Dedifferentiated amniotic fluid mesenchymal stem cell (primary cell): ENCODE measurements around the gene SURF6.
"Not testable (repeated sequence)": the region's sequence is repeated elsewhere in the genome, so short reads cannot be mapped to it uniquely, and the experiment has no call there.

Experiments
- DNase-seq: peaks from one replicate; pipeline ENCODE4 v3.0.0-alpha.2; 2016; ENCODE audit errors: extremely low spot score

Gene SURF6

GRCh38 chr9:133335924-133336811 is at the start of gene SURF6:
Gene SURF6, minus strand, starts transcription at chr9:133336188. Its CDS starts 56 bp downstream, at chr9:133336132.
- peak; percentile 85 for DNase-seq

- DNase-seq, result no peak
These were observed 49.5 kb upstream of the SURF6 start for GRCh38 chr9:133385452-133385851.

- no peak for DNase-seq
These were observed 48.8 kb upstream of the SURF6 start for GRCh38 chr9:133384736-133385321.

GRCh38 chr9:133383438-133383837 is 47.5 kb upstream of the SURF6 start:
- no peak for DNase-seq

GRCh38 chr9:133382507-133383141 is 46.6 kb upstream of the SURF6 start:
- DNase-seq, result no peak

GRCh38 chr9:133380734-133381133 is 44.7 kb upstream of the SURF6 start:
- DNase-seq, result no peak

- DNase-seq, result no peak
These were observed 43.4 kb upstream of the SURF6 start for GRCh38 chr9:133379153-133380086.

GRCh38 chr9:133378408-133378962 is 42.5 kb upstream of the SURF6 start:
- no peak for DNase-seq

- no peak for DNase-seq
These were observed 41.8 kb upstream of the SURF6 start for GRCh38 chr9:133377721-133378216.

- DNase-seq, result not testable (repeated sequence)
These were observed 41.3 kb upstream of the SURF6 start for GRCh38 chr9:133377280-133377679.

- DNase-seq, result peak; percentile 90
These were observed 40.0 kb upstream of the SURF6 start, which contains the start of the genes STKLD1 and SURF4 for GRCh38 chr9:133375724-133376654. Gene STKLD1, plus strand, starts transcription at chr9:133376366. Its CDS starts 108 bp downstream, at chr9:133376474. Gene SURF4, minus strand, starts transcription at chr9:133376060. Its CDS starts 91 bp downstream, at chr9:133375969.

GRCh38 chr9:133375116-133375723 is 39.2 kb upstream of the SURF6 start:
- peak; percentile 23 for DNase-seq

- DNase-seq, result peak; percentile 45
These were observed 38.7 kb upstream of the SURF6 start for GRCh38 chr9:133374612-133375115.

- no peak for DNase-seq
These were observed 36.2 kb upstream of the SURF6 start for GRCh38 chr9:133372144-133372543.

GRCh38 chr9:133371261-133371711 is 35.3 kb upstream of the SURF6 start:
- DNase-seq, result no peak

GRCh38 chr9:133370685-133371084 is 34.7 kb upstream of the SURF6 start:
- no peak for DNase-seq

GRCh38 chr9:133369933-133370332 is 33.9 kb upstream of the SURF6 start:
- no peak for DNase-seq

GRCh38 chr9:133369422-133369821 is 33.4 kb upstream of the SURF6 start:
- no peak for DNase-seq
